Hematopoietic multipotent progenitor cell treated with erythropoietin and hydrocortisone succinate and interleukin-3 and kit ligand, for 8 days (in vitro differentiated cells): Measurements from ENCODE around the gene LETMD1.

Experiments
- DNase-seq: peaks from one replicate; pipeline ENCODE4 v3.0.0-alpha.2; 2015

The LETMD1 gene

GRCh38 chr12:51080136-51080535 is 32.0 kb downstream of the LETMD1 start:
- DNase-seq, result no peak

DNA sequence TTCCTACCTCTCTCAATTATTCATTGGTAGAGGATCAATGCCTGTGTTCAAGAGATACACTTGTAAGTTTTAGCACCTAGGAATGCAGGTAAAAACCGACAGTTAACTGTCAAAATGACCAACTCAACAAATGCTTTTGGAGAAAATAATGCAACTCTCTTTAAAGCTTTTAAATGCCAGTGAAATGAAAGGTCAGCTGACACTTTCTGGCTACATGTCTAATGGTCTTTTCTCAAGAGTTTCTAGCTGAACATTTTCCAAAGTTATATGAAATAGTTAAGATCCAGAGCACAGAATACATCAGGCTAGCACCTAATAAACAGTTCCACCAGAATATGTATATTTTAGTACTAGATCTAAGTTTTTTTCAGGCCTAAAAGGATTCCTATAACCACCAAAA is 33.3 kb downstream of the LETMD1 start:
- no peak for DNase-seq

- no peak for DNase-seq
Measured at GRCh38 chr12:51082561-51083125, 34.5 kb downstream of the LETMD1 start.

GRCh38 chr12:51083126-51083833 is 35.2 kb downstream of the LETMD1 start, which contains the start of gene CSRNP2:
Gene CSRNP2, minus strand, starts transcription at chr12:51083596. Its CDS starts 7,035 bp downstream, at chr12:51076561.
- DNase-seq, result peak; percentile 93

DNA sequence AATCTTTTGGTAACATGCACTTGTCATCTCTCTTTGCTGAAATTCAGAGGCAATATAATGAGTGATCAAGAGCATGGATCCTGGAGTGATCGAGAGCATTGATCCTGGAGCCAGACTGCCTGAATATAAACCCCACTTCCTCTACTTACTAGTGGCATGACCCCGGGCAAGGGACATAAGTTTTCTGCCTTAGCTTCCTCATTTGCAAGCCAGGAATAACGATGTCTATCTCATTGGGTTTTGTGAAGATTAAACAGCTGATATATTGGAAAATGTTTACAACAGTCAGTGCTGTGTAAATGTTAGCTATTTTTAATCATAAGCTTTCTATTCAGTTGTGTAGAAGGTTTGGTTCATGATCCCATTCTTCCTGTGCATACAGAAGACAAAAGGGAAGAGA is 37.6 kb downstream of the LETMD1 start:
- DNase-seq, result no peak

DNA sequence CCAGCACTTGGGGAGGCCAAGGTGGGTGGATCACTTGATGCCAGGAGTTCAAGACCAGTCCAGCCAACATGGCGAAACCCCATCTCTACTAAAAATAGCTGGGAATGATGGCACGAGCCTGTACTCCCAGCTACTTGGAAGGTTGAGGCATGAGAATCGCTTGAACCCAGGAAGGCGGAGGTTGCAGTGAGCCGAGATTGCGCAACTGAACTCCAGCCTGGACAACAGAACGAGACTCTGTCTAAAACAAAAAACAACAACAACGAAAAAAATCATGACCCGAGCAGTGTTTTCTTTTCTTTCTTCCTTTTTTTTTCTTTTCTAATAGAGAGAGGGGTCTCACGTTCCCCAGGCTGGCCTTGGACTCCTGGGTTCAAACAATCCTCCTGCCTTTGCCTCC is 38.8 kb downstream of the LETMD1 start:
- no peak for DNase-seq

DNA sequence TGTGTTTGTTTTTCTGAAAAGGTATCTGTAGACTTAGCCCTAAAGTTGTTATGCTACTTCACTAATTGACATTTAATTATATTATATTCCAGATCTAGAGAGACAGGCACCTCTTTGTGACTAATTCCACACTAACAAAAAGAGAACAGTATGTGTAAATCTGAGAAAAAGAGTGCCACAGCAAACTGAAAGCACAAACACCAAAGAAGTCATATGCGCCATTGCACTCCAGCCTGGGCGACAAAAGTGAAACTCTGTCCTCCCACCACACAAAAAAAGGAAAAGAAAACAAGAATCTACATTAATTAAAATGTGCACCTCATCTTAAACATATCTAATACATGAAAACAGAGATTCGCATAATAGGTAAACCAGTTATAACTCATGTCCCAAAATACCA is 39.7 kb downstream of the LETMD1 start:
- no peak for DNase-seq

DNA sequence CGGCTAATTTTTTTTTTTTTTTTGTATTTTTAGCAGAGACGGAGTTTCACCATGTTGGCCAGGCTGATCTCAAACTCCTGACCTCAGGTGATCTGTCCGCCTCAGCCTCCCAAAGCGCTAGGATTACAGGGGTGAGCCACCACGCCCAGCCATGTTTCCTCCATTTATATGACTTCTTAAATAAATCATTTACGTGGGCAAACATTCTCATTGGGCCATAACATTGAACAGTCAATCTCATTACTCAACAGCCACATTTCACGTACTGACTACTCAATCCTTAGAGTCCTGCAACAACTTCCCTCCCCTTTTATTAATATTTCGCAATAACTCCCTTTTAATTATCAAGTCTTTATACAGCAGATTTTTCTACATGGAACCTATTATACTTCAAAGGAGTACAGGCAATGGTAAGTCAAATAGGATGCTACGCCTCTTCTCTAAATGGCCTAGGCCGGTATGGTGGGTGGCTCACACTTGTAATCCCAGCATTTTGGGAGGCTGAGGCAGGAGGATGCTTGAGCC is 42.6 kb downstream of the LETMD1 start:
- no peak for DNase-seq

- DNase-seq, result no peak
Measured at GRCh38 chr12:51098611-51099010, 50.5 kb downstream of the LETMD1 start.

- DNase-seq, result no peak
Measured at GRCh38 chr12:51103977-51104376, 55.9 kb downstream of the LETMD1 start.

DNA sequence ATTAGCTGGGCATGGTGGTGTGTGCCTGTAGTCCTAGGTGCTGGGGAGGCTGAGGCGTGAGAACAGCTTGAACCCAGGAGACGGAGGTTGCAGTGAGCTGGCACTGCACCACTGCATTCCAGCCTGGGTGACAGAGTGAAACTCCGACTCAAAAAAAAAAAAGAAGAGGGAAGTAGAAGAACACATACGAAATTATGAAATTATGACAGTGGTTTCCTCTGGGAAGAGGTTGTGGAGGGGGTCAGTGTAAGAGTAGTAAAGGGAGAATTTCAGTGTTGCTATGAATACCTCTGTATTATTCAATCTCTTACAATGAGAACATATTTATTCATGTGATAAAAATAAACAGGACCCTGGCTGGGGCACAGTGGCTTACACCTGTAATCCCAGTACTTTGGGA is 60.0 kb downstream of the LETMD1 start:
- no peak for DNase-seq
